ENCODE results near the gene CPB1. TPM values are rescaled to one million over a fixed set of nuclear protein-coding genes. Genes with fewer than 3 reads are reported as not detected.

Gene CPB1
- total and polyA plus RNA-seq, 2 of the 8 experiments (the other 6 are each of a cell fraction or from before 2014, with no cell fraction given) = not detected

DNA sequence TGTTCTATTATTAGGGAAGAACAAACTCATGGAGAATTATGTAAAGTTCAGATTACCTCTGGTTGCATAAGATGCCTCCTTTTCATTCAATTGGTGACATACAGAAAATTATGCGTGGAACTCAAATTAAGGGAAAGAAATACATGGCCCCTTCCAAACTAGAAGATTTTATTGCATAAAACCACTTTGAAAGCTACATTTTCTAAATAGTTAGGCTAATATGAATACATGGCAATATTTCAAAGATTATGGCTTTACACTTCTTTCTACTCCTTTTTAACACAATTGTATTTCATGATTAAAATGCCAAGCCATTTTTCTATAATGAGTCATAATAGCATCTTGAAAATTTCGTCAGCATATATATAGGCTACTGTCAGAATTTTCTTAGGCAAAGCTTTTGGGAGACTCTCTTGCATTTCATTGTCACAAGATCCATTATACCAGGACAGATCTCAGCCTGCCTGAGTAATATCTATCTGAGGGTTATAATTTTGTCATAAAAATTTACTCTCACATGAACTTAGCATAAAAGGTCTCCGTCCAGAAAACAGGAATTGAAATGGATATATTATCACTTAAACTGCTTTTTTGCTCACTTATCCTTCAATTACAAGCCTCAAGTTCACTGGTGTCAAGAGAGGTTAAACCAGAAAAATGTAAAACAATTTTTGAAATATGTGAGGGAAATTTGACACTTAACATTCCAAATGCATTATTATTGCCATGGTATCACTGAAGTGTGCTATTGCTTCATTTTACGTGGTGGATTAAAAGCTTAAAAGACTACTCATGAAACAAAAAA lies 74.6 kb downstream of the CPB1 start:
- CTCF ChIA-PET (ENCODE audit: partially characterized antibody) = no interaction called here
- no peak for FAIRE-seq
- TF ChIP-seq MAFK (IDR thresholded peaks at IDR 0.05; ENCODE audit: low read depth, low read length) (no peak), YY1 (IDR thresholded peaks at IDR 0.05; ENCODE audit: low read depth, low read length) (no peak), KDM1A (IDR thresholded peaks at IDR 0.05; ENCODE audit: borderline replicate concordance, low read length) (no peak)
- TF ChIP-seq, protein P1, sequence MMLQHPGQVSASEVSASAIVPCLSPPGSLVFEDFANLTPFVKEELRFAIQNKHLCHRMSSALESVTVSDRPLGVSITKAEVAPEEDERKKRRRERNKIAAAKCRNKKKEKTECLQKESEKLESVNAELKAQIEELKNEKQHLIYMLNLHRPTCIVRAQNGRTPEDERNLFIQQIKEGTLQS (IDR thresholded peaks at IDR 0.05; ENCODE audit: insufficient read depth, low read depth, low read length) = no peak

More for the DNA sequence above, 74.6 kb downstream of the CPB1 start:
- Histone ChIP-seq H3K56ac (replicated peaks; ENCODE audit: insufficient read length, low read depth, low read length) (no peak overlapping the region), H3K14ac (ENCODE audit: insufficient read length) (no peak overlapping the region), H3K4ac (replicated peaks; ENCODE audit: insufficient read length, low read depth, low read length) (no peak overlapping the region), H3K9ac (replicated peaks in 1 of 4; ENCODE audit: extremely low read depth in 1 of 4, low read depth in 3 of 4, low read length in 3 of 4) (no peak overlapping the region), H3K79me2 (ENCODE audit: control insufficient read depth in 1 of 2, insufficient read depth in 2 of 2, low read length in 2 of 2) (no peaks in the 10 kb centered on the region), H3K4me3 (ENCODE audit: extremely low read depth in 1 of 4, insufficient read depth in 2 of 4, low read depth in 3 of 4, low read length in 4 of 4) (no peak overlapping the region), H2AFZ (ENCODE audit: low read length) (no peak overlapping the region), H3K27ac (ENCODE audit: low read depth, low read length) (no peak overlapping the region), H3K4me2 (ENCODE audit: insufficient read depth in 1 of 2, low read depth in 2 of 2, low read length in 2 of 2) (no peak overlapping the region), H2BK5ac (ENCODE audit: low read depth, low read length) (no peak overlapping the region), H3K36me3 (ENCODE audit: control insufficient read depth in 2 of 4, insufficient read depth in 4 of 4, low read length in 3 of 4) (no peaks in the 10 kb centered on the region), H3K23me2 (ENCODE audit: low read depth, low read length) (no peaks in the 10 kb centered on the region), H4K5ac (ENCODE audit: insufficient read length, low read depth, low read length) (no peak overlapping the region), H3K79me1 (ENCODE audit: low read depth, low read length) (no peaks in the 10 kb centered on the region), H2BK20ac (ENCODE audit: low read length) (no peak overlapping the region), H2BK12ac (ENCODE audit: low read depth, low read length) (no peak overlapping the region), H3K18ac (ENCODE audit: extremely low read depth, low read length) (no peak overlapping the region), H2BK120ac (replicated peaks; ENCODE audit: low read depth, low read length) (no peak overlapping the region), H2AK5ac (ENCODE audit: low read depth, low read length) (no peak overlapping the region), H3K4me1 (replicated peaks in 1 of 4; ENCODE audit: control insufficient read depth in 3 of 4, insufficient read depth in 4 of 4, low read length in 3 of 4) (no peaks in the 10 kb centered on the region), H4K91ac (replicated peaks; ENCODE audit: insufficient read length, low read length) (no peak overlapping the region), H2BK15ac (ENCODE audit: low read length) (no peak overlapping the region), H3K9me3 (ENCODE audit: insufficient read depth in 2 of 2, low read depth in 1 of 2, low read length in 1 of 2) (no peaks in the 10 kb centered on the region), H3K23ac (ENCODE audit: insufficient read length) (no peak overlapping the region), H3K27me3 (replicated peaks in 1 of 4; ENCODE audit: control insufficient read depth in 3 of 4, extremely low read depth in 1 of 4, insufficient read depth in 3 of 4, low read length in 3 of 4) (no peaks in the 10 kb centered on the region), H4K20me1 (replicated peaks in 1 of 2; ENCODE audit: control insufficient read depth in 1 of 2, insufficient read depth in 2 of 2, low read length in 2 of 2) (no peaks in the 10 kb centered on the region), H4K8ac (ENCODE audit: extremely low read depth, insufficient read depth, low read length) (no peak overlapping the region)
- POLR2A ChIA-PET (ENCODE audit: partially characterized antibody) = no interaction called here
- WGBS, 2 experiments (ENCODE audit: extremely low coverage in 1 of 2, insufficient coverage in 1 of 2, insufficient read length in 1 of 2, insufficient replicate concordance in 2 of 2, low coverage in 1 of 2, low lambda C conversion rate in 2 of 2, missing lambda C conversion rate in 1 of 2) = 89% methylated on average over 4 of the region's 4 CpGs; no CpG with 5 or more reads in 1 of the 2 experiments
- no peak for DNase-seq (ENCODE audit: low read depth in 1 of 2, low spot score in 2 of 2)
